Ishikawa (cell line): ENCODE results near the gene TMEM175.

Experiments
- CEBPB ChIP-seq: IDR thresholded peaks from 2 replicates; pipeline ENCODE4 v1.6.1; 2012
- FOXM1 ChIP-seq: IDR thresholded peaks from 2 replicates; pipeline ENCODE4 v1.6.1; 2012; ENCODE audit warnings: low read depth, borderline replicate concordance
- TAF1 ChIP-seq: IDR thresholded peaks from 2 replicates; pipeline ENCODE4 v1.6.1; 2012; ENCODE audit warnings: low read depth, mild to moderate bottlenecking
- YY1 ChIP-seq: IDR thresholded peaks from 2 replicates; pipeline ENCODE4 v1.6.1; 2012; ENCODE audit warnings: low read depth
- TF ChIP-seq, protein P1 (sequence below): IDR thresholded peaks from 2 replicates; pipeline ENCODE4 v1.6.1; 2012
- TF ChIP-seq, protein P2 (sequence below): IDR thresholded peaks from 2 replicates; pipeline ENCODE4 v1.6.1; 2012

DNA sequence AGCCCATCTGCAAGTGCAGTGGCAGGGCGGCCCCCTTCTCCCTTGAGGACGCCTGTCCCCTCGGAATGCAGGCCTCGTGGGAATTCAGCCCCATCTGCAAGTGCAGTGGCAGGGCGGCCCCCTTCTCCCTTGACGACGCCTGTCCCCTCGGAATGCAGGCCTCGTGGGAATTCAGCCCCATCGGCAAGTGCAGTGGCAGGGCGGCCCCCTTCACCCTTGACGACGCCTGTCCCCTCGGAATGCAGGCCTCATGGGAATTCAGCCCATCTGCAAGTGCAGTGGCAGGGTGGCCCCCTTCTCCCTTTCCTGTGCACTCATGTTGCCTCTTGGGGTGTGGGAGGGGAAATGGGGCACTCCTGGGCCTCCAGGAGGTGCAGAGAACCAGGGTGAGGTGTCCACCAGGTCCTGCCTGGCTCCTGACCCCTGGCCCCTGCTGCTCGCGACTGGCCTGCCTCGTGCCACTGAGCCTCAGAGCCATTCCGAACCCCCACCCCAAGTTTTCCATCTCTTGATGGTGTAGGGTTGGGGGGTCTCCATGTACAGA is 67.7 kb downstream of the TMEM175 start:
- no peak for TF ChIP-seq YY1
- TF ChIP-seq TAF1 = no peak
- TF ChIP-seq, protein P1, sequence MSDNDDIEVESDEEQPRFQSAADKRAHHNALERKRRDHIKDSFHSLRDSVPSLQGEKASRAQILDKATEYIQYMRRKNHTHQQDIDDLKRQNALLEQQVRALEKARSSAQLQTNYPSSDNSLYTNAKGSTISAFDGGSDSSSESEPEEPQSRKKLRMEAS = no peak
- no peak for TF ChIP-seq CEBPB
- TF ChIP-seq FOXM1 = no peak
- TF ChIP-seq, protein P2, sequence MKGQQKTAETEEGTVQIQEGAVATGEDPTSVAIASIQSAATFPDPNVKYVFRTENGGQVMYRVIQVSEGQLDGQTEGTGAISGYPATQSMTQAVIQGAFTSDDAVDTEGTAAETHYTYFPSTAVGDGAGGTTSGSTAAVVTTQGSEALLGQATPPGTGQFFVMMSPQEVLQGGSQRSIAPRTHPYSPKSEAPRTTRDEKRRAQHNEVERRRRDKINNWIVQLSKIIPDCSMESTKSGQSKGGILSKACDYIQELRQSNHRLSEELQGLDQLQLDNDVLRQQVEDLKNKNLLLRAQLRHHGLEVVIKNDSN = no peak
